WTC11 (cell line): ENCODE measurements around the gene LARP1. TPM values are rescaled to one million over a fixed set of nuclear protein-coding genes. Genes with fewer than 3 reads are reported as not detected.

Source experiments
- AR ChIP-seq: fragments of 250-450 bp; sonication (Bioruptor Pico); IDR thresholded peaks from 2 replicates; pipeline ENCODE4 v1.9.0; 2021; ENCODE audit warnings: mild to moderate bottlenecking
- ARID4B ChIP-seq: sonication (generic); formaldehyde crosslinking; IDR thresholded peaks from 2 replicates; pipeline ENCODE4 v1.8.0; 2023; ENCODE audit warnings: missing genetic modification reagents, mild to moderate bottlenecking, borderline replicate concordance
- CDX4 ChIP-seq: fragments of 250-450 bp; sonication (Bioruptor Pico); IDR thresholded peaks from 2 replicates; pipeline ENCODE4 v1.9.0; 2021; ENCODE audit warnings: moderate library complexity, mild to moderate bottlenecking, inconsistent platforms, borderline replicate concordance
- ETV6 ChIP-seq: sonication (generic); formaldehyde crosslinking; IDR thresholded peaks from 2 replicates; pipeline ENCODE4 v1.8.1; 2022; ENCODE audit warnings: mild to moderate bottlenecking, missing genetic modification reagents
- HMGA2 ChIP-seq: fragments of 250-450 bp; sonication (Bioruptor Pico); IDR thresholded peaks from 2 replicates; pipeline ENCODE4 v1.4.0; 2021; ENCODE audit warnings: mild to moderate bottlenecking, moderate library complexity
- PRDM15 ChIP-seq: sonication (generic); formaldehyde crosslinking; IDR thresholded peaks from 2 replicates; pipeline ENCODE4 v1.8.0; 2022; ENCODE audit warnings: missing genetic modification reagents
- RELA ChIP-seq: sonication (generic); formaldehyde crosslinking; IDR thresholded peaks from 2 replicates; pipeline ENCODE4 v1.8.1; 2022; ENCODE audit warnings: missing genetic modification reagents, mild to moderate bottlenecking, borderline replicate concordance
- TCF7 ChIP-seq: sonication (generic); formaldehyde crosslinking; IDR thresholded peaks from 2 replicates; pipeline ENCODE4 v1.8.0; 2022; ENCODE audit warnings: mild to moderate bottlenecking, low read depth, missing genetic modification reagents, moderate library complexity
- ZBTB43 ChIP-seq: sonication (generic); formaldehyde crosslinking; IDR thresholded peaks from 2 replicates; pipeline ENCODE4 v1.8.1; 2023; ENCODE audit warnings: mild to moderate bottlenecking, missing genetic modification reagents
- ZNF425 ChIP-seq: fragments of 250-450 bp; sonication (Bioruptor Pico); conservative IDR thresholded peaks from 2 replicates; pipeline ENCODE4 v1.9.0; 2021; ENCODE audit warnings: mild to moderate bottlenecking
- ZSCAN18 ChIP-seq: fragments of 250-450 bp; sonication (Bioruptor Pico); IDR thresholded peaks from 2 replicates; pipeline ENCODE4 v2.1.2; 2022; ENCODE audit warnings: mild to moderate bottlenecking, moderate library complexity
- total RNA-seq: library from RNA; stranded (reverse); gene quantifications from 3 replicates; pipeline ENCODE4 v1.2.3, GENCODE V29; 2021

Gene LARP1
- total RNA-seq, 1 experiment from 2014 or later, result 406 TPM

GRCh38 chr5:154791535-154791934, 36.4 kb downstream of the LARP1 start (continued):
- no peak for TF ChIP-seq ARID4B
- TF ChIP-seq ZBTB43 (CRISPR knock-in tag), result no peak
- no peak for TF ChIP-seq ZSCAN18 (CRISPR knock-in tag)
- TF ChIP-seq PRDM15 (CRISPR knock-in tag), result no peak
- no peak for TF ChIP-seq ZNF425
- TF ChIP-seq ETV6, result no peak
- TF ChIP-seq RELA (CRISPR knock-in tag), result no peak
- no peak for TF ChIP-seq TCF7 (CRISPR knock-in tag)
- TF ChIP-seq CDX4 (CRISPR knock-in tag), result no peak
- no peak for TF ChIP-seq HMGA2 (CRISPR knock-in tag)
- TF ChIP-seq AR (CRISPR knock-in tag), result no peak
- TF ChIP-seq, all 79 proteins: peak for 0
